Endodermal cell (in vitro differentiated cells): Measurements from ENCODE around the gene NANOGP8. TPM values are rescaled to one million over a fixed set of nuclear protein-coding genes. Genes with fewer than 3 reads are reported as not detected.

Source experiments
- DNase-seq: peaks from one replicate; pipeline ENCODE4 v3.0.0-alpha.2; 2017
- H3K27ac ChIP-seq: 2 replicates; pipeline ENCODE4 v1.5.1; 2013; ENCODE audit warnings: mild to moderate bottlenecking, low read depth, low read length, moderate library complexity
- H3K27me3 ChIP-seq: 2 replicates; pipeline ENCODE4 v1.6.1; 2013; ENCODE audit warnings: mild to moderate bottlenecking, low read length, moderate library complexity; ENCODE audit not compliant: insufficient read depth, control insufficient read depth, poor library complexity, severe bottlenecking
- H3K36me3 ChIP-seq: 2 replicates; pipeline ENCODE4 v1.7.0; 2013; ENCODE audit warnings: mild to moderate bottlenecking, low read length, moderate library complexity; ENCODE audit not compliant: control insufficient read depth, insufficient read depth
- H3K4me1 ChIP-seq: one replicate; pipeline ENCODE4 v1.7.0; 2013; ENCODE audit warnings: low read length; ENCODE audit not compliant: control insufficient read depth, insufficient read depth
- H3K4me3 ChIP-seq: 2 replicates; pipeline ENCODE4 v1.5.1; 2013; ENCODE audit warnings: mild to moderate bottlenecking, low read length, moderate library complexity
- H3K9ac ChIP-seq: 2 replicates; pipeline ENCODE4 v1.6.1; 2013; ENCODE audit warnings: mild to moderate bottlenecking, low read length, moderate library complexity; ENCODE audit not compliant: poor library complexity, severe bottlenecking; ENCODE audit errors: extremely low read depth
- H3K9me3 ChIP-seq: 2 replicates; pipeline ENCODE4 v1.6.1; 2013; ENCODE audit warnings: mild to moderate bottlenecking, low read length, moderate library complexity; ENCODE audit not compliant: control insufficient read depth
- H3K27ac Mint-ChIP-seq: 2 replicates; pipeline ENCODE4 v1.8.0; 2020; ENCODE audit warnings: mixed read lengths
- H3K27me3 Mint-ChIP-seq: 2 replicates; pipeline ENCODE4 v1.8.0; 2021; ENCODE audit warnings: mild to moderate bottlenecking, mixed read lengths; ENCODE audit not compliant: insufficient read depth
- H3K36me3 Mint-ChIP-seq: 2 replicates; pipeline ENCODE4 v1.8.0; 2020; ENCODE audit warnings: low read depth, mixed read lengths
- H3K4me1 Mint-ChIP-seq: 2 replicates; pipeline ENCODE4 v1.8.0; 2020; ENCODE audit warnings: mixed read lengths
- H3K4me3 Mint-ChIP-seq: 2 replicates; pipeline ENCODE4 v1.8.0; 2020; ENCODE audit warnings: mild to moderate bottlenecking, moderate library complexity, mixed read lengths
- H3K9me3 Mint-ChIP-seq: 2 replicates; pipeline ENCODE4 v1.8.0; 2020; ENCODE audit warnings: mild to moderate bottlenecking, mixed read lengths
- WGBS, 2 experiments: methylation state at CpG; one replicate each; pipeline versions ENCODE4 v1.1.5 to v1.1.7; 2013; ENCODE audit warnings: missing lambda C conversion rate in 2 of 2, mixed read lengths in 1 of 2; ENCODE audit not compliant: insufficient coverage in 1 of 2, insufficient read length in 1 of 2; 5-methylcytosine and 5-hydroxymethylcytosine counted together
- total RNA-seq, 2 donors: library from RNA; stranded (reverse); fragmentation: NEBNext Ultra II Directional in 1 of 2; extraction: Animal tissue kit (Norgen Biotek cat#: 25700) in 1 of 2; gene quantifications; 2 replicates in 1 of 2; 3 replicates in 1 of 2; pipeline ENCODE4 v1.2.1, GENCODE V29; 2021
- TF ChIP-seq, protein P1 (sequence below): fragments of 200-600 bp; sonication (generic); conservative IDR thresholded peaks from 2 replicates; pipeline ENCODE4 v1.5.0; 2021; ENCODE audit warnings: antibody characterized with exemption, mild to moderate bottlenecking

The NANOGP8 gene
- total RNA-seq, 2 donors from 2014 or later, result 1.5 to 47.2 TPM

DNA sequence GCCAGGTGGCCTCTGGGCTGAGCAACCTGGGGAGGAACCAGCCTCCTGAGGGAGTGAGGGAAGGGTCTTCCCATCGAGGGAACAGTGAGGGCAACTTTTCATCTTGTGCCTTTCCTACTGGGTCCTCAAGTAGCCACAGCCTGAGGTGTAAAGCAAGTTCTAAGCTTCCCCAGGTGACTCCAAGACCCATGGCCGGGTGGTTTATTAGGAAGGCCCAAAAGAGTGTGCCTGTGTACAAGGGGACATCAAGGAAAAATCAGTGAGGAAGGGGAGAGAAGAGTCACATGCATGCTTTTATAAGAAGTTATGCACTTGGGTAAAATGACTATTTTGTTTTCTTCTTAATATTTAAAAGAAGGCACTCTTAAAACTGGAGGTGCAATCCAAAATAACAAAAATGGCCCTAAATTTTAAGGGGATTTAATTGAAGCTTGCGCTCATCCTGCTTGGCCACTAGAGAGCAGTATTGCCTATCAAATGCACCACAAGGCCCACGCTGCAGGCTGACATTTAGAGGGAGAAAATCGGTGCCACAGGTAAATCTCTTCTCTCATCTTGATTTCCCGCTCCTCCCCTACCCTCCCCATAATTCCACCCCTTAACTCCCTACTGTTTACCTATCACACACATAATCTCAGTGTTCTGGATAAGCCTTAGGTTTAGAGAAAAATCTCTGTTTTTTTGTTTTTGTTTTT is 6.7 kb downstream of the NANOGP8 start:
- Mint-ChIP-seq H3K9me3 (peaks cover 39% of the 10 kb centered on the region), H3K4me1 (peaks cover 3% of the 10 kb centered on the region), H3K36me3 (peaks cover 18% of the 10 kb centered on the region), H3K27ac (no peak overlapping the region), H3K4me3 (no peak overlapping the region), H3K27me3 (no peaks in the 10 kb centered on the region)
- Histone ChIP-seq H3K27me3 (no peaks in the 10 kb centered on the region), H3K36me3 (no peaks in the 10 kb centered on the region), H3K4me1 (no peaks in the 10 kb centered on the region), H3K9ac (no peak overlapping the region), H3K9me3 (peaks cover 28% of the 10 kb centered on the region), H3K27ac (no peak overlapping the region), H3K4me3 (no peak overlapping the region)
- WGBS, 2 experiments, result 21 to 42% methylated on average over 5 to 6 of the region's 6 CpGs
- peak; percentile 76 for DNase-seq
- TF ChIP-seq, protein P1, sequence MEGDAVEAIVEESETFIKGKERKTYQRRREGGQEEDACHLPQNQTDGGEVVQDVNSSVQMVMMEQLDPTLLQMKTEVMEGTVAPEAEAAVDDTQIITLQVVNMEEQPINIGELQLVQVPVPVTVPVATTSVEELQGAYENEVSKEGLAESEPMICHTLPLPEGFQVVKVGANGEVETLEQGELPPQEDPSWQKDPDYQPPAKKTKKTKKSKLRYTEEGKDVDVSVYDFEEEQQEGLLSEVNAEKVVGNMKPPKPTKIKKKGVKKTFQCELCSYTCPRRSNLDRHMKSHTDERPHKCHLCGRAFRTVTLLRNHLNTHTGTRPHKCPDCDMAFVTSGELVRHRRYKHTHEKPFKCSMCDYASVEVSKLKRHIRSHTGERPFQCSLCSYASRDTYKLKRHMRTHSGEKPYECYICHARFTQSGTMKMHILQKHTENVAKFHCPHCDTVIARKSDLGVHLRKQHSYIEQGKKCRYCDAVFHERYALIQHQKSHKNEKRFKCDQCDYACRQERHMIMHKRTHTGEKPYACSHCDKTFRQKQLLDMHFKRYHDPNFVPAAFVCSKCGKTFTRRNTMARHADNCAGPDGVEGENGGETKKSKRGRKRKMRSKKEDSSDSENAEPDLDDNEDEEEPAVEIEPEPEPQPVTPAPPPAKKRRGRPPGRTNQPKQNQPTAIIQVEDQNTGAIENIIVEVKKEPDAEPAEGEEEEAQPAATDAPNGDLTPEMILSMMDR, result peak; percentile 95

DNA sequence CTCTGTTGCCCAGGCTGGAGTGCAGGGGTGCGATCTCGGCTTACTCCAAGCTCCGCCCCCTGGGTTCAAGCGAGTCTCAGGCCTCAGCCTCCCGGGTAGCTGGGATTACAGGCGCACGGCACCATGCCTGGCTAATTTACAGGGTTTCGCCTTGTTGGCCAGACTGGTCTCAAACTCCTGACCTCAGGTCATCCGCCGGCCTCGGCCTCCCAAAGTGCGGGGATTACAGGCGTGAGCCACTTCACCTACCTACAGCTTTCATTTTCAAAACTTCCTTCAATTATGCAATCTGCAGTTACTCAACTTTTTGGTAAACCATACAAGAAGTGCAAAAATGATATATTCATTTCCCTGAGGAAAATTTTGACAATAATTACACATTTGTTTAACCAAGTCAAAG is 14.0 kb downstream of the NANOGP8 start:
- no peak overlapping the region for H3K4me3 ChIP-seq
- no peaks in the 10 kb centered on the region for H3K36me3 Mint-ChIP-seq
- no peak for DNase-seq
- H3K27me3 Mint-ChIP-seq, result no peaks in the 10 kb centered on the region
- peaks cover 7% of the 10 kb centered on the region for H3K9me3 Mint-ChIP-seq
- WGBS, 2 experiments, result 95 to 96% methylated on average over 12 to 13 of the region's 13 CpGs
- peaks cover 7% of the 10 kb centered on the region for H3K4me1 ChIP-seq
- no peaks in the 10 kb centered on the region for H3K9me3 ChIP-seq
- H3K4me3 Mint-ChIP-seq, result no peak overlapping the region
- no peaks in the 10 kb centered on the region for H3K36me3 ChIP-seq
- H3K27me3 ChIP-seq, result no peaks in the 10 kb centered on the region
- no peak overlapping the region for H3K27ac Mint-ChIP-seq
- TF ChIP-seq, protein P1, result no peak
- H3K4me1 Mint-ChIP-seq, result peaks cover 16% of the 10 kb centered on the region
- H3K9ac ChIP-seq, result no peak overlapping the region
- no peak overlapping the region for H3K27ac ChIP-seq

DNA sequence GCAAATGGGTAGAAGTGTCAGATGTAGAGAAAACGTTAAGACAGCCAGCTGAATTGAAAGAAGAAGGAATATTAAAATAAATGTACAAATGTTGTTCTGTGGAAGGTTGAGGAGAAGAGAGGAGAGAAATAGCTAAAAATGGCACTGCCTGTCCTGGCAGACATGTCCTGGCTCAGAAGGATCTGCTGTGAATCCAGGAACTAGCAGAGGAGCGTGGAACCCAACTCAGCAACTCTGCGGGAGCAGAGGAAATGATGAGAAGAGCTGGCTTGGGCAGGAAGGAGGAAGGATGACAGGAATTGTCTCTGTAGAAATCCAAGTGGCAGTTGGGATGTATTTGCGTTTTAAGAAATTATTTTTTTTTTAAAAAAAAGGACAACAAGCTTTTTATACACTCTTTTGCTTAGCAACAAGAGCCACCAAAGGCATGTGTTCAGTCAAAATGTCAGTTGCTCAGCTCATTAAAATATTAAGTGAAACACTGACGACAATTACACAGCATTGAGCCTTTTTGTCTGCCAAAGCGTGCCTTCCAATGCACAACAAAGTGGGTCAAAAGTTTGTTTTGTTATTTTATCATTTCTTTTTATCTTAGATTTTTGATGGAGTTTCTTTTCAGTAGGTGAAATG is 16.1 kb downstream of the NANOGP8 start:
- Histone ChIP-seq H3K4me1 (peaks cover 7% of the 10 kb centered on the region), H3K9ac (no peak overlapping the region), H3K27ac (no peak overlapping the region), H3K9me3 (no peaks in the 10 kb centered on the region), H3K27me3 (no peaks in the 10 kb centered on the region), H3K4me3 (no peak overlapping the region), H3K36me3 (no peaks in the 10 kb centered on the region)
- DNase-seq, result no peak
- peaks cover 24% of the 10 kb centered on the region for H3K4me1 Mint-ChIP-seq
- 89 to 94% methylated on average over 4 to 6 of the region's 6 CpGs for WGBS, 2 experiments
- no peaks in the 10 kb centered on the region for H3K36me3 Mint-ChIP-seq
- no peak overlapping the region for H3K4me3 Mint-ChIP-seq
- TF ChIP-seq, protein P1, result no peak
- H3K27ac Mint-ChIP-seq, result no peak overlapping the region
- no peaks in the 10 kb centered on the region for H3K27me3 Mint-ChIP-seq
- peaks cover 4% of the 10 kb centered on the region for H3K9me3 Mint-ChIP-seq
